Brain pericyte (primary cell): Measurements from ENCODE around the gene FIGNL2.
"Not testable (repeated sequence)": the region's sequence is repeated elsewhere in the genome, so short reads cannot be mapped to it uniquely, and the experiment has no call there.

ENCODE experiments used
- DNase-seq: peaks from one replicate; pipeline ENCODE4 v3.0.0-alpha.2; 2012; ENCODE audit warnings: low read depth, low spot score

Gene FIGNL2

GRCh38 chr12:51836041-51836826 is 12.3 kb downstream of the FIGNL2 start:
- no peak for DNase-seq

- no peak for DNase-seq
Observed at GRCh38 chr12:51834411-51834810, 14.1 kb downstream of the FIGNL2 start.

GRCh38 chr12:51833448-51834227 is 14.9 kb downstream of the FIGNL2 start:
- DNase-seq: no peak

GRCh38 chr12:51832354-51833107 is 16.0 kb downstream of the FIGNL2 start:
- no peak for DNase-seq

GRCh38 chr12:51831817-51832216 is 16.7 kb downstream of the FIGNL2 start:
- not testable (repeated sequence) for DNase-seq

- no peak for DNase-seq
Observed at GRCh38 chr12:51829641-51830040, 18.9 kb downstream of the FIGNL2 start.

GRCh38 chr12:51829011-51829481 is 19.5 kb downstream of the FIGNL2 start:
- DNase-seq: no peak

- DNase-seq: no peak
Observed at GRCh38 chr12:51827925-51828818, 20.3 kb downstream of the FIGNL2 start.

GRCh38 chr12:51826881-51827280 is 21.6 kb downstream of the FIGNL2 start:
- DNase-seq: no peak

GRCh38 chr12:51825216-51825615 is 23.3 kb downstream of the FIGNL2 start:
- DNase-seq: no peak

- no peak for DNase-seq
Observed at GRCh38 chr12:51823875-51824565, 24.5 kb downstream of the FIGNL2 start.

GRCh38 chr12:51822956-51823355 is 25.6 kb downstream of the FIGNL2 start:
- DNase-seq: no peak

- DNase-seq: no peak
Observed at GRCh38 chr12:51822261-51822616, 26.3 kb downstream of the FIGNL2 start.

GRCh38 chr12:51821440-51822260 is 26.9 kb downstream of the FIGNL2 start:
- no peak for DNase-seq

- DNase-seq: no peak
Observed at GRCh38 chr12:51820526-51821439, 27.7 kb downstream of the FIGNL2 start.

GRCh38 chr12:51819736-51820525 is 28.6 kb downstream of the FIGNL2 start:
- no peak for DNase-seq

GRCh38 chr12:51818566-51819300 is 29.8 kb downstream of the FIGNL2 start:
- no peak for DNase-seq
